ENCODE results near the gene FGFBP1. TPM values are rescaled to one million over a fixed set of nuclear protein-coding genes. Genes with fewer than 3 reads are reported as not detected.

The FGFBP1 gene
- total RNA-seq, 1 donor from 2014 or later: 5.2 TPM

GRCh38 chr4:15944895-15945294 is 6.4 kb upstream of the FGFBP1 start:
- no peak for TF ChIP-seq CTCF (IDR thresholded peaks at IDR 0.05; ENCODE audit: insufficient read depth, low read length, poor library complexity, severe bottlenecking)
- Histone ChIP-seq H3K4me3 (ENCODE audit: low read depth, low read length) (no peak overlapping the region), H3K36me3 (ENCODE audit: control insufficient read depth, insufficient read depth, low read length) (no peaks in the 10 kb centered on the region), H3K27me3 (ENCODE audit: control insufficient read depth, insufficient read depth, low read length) (no peaks in the 10 kb centered on the region)
- no peak for DNase-seq (ENCODE audit: low read depth)

GRCh38 chr4:15942283-15942682 is 3.7 kb upstream of the FGFBP1 start:
- Histone ChIP-seq H3K36me3 (ENCODE audit: control insufficient read depth, insufficient read depth, low read length) (no peaks in the 10 kb centered on the region), H3K27me3 (ENCODE audit: control insufficient read depth, insufficient read depth, low read length) (no peaks in the 10 kb centered on the region), H3K4me3 (ENCODE audit: low read depth, low read length) (no peak overlapping the region)
- no peak for DNase-seq (ENCODE audit: low read depth)
- TF ChIP-seq CTCF (IDR thresholded peaks at IDR 0.05; ENCODE audit: insufficient read depth, low read length, poor library complexity, severe bottlenecking): no peak

GRCh38 chr4:15938182-15938581 is 358 bp downstream of the FGFBP1 start:
- Histone ChIP-seq H3K36me3 (ENCODE audit: control insufficient read depth, insufficient read depth, low read length) (no peaks in the 10 kb centered on the region), H3K4me3 (ENCODE audit: low read depth, low read length) (no peak overlapping the region), H3K27me3 (ENCODE audit: control insufficient read depth, insufficient read depth, low read length) (no peaks in the 10 kb centered on the region)
- DNase-seq (ENCODE audit: low read depth): no peak
- no peak for TF ChIP-seq CTCF (IDR thresholded peaks at IDR 0.05; ENCODE audit: insufficient read depth, low read length, poor library complexity, severe bottlenecking)

GRCh38 chr4:15936495-15936894 is 2.0 kb downstream of the FGFBP1 start:
- Histone ChIP-seq H3K36me3 (ENCODE audit: control insufficient read depth, insufficient read depth, low read length) (no peaks in the 10 kb centered on the region), H3K27me3 (ENCODE audit: control insufficient read depth, insufficient read depth, low read length) (no peaks in the 10 kb centered on the region), H3K4me3 (ENCODE audit: low read depth, low read length) (no peak overlapping the region)
- no peak for DNase-seq (ENCODE audit: low read depth)
- no peak for TF ChIP-seq CTCF (IDR thresholded peaks at IDR 0.05; ENCODE audit: insufficient read depth, low read length, poor library complexity, severe bottlenecking)

- no peak for TF ChIP-seq CTCF (IDR thresholded peaks at IDR 0.05; ENCODE audit: insufficient read depth, low read length, poor library complexity, severe bottlenecking)
- Histone ChIP-seq H3K4me3 (ENCODE audit: low read depth, low read length) (no peak overlapping the region), H3K27me3 (ENCODE audit: control insufficient read depth, insufficient read depth, low read length) (no peaks in the 10 kb centered on the region), H3K36me3 (ENCODE audit: control insufficient read depth, insufficient read depth, low read length) (no peaks in the 10 kb centered on the region)
- DNase-seq (ENCODE audit: low read depth): no peak
Measured at GRCh38 chr4:15935504-15936402, 2.8 kb downstream of the FGFBP1 start.

- no peak overlapping the region for H3K4me3 ChIP-seq (ENCODE audit: low read depth, low read length)
- DNase-seq (ENCODE audit: low read depth): no peak
- H3K27me3 ChIP-seq (ENCODE audit: control insufficient read depth, insufficient read depth, low read length): no peaks in the 10 kb centered on the region
- no peak for TF ChIP-seq CTCF (IDR thresholded peaks at IDR 0.05; ENCODE audit: insufficient read depth, low read length, poor library complexity, severe bottlenecking)
- H3K36me3 ChIP-seq (ENCODE audit: control insufficient read depth, insufficient read depth, low read length): no peaks in the 10 kb centered on the region
Measured at GRCh38 chr4:15934259-15934658, 4.3 kb downstream of the FGFBP1 start.
